HG03066 (cell line): ENCODE results near the gene PPP4C.

Experiments used
- ATAC-seq: cut with Tn5 transposase; IDR thresholded peaks from one replicate; pipeline ENCODE4 v1.9.1; 2021; ENCODE audit warnings: low read depth; ENCODE audit not compliant: unreplicated experiment

Gene PPP4C

DNA sequence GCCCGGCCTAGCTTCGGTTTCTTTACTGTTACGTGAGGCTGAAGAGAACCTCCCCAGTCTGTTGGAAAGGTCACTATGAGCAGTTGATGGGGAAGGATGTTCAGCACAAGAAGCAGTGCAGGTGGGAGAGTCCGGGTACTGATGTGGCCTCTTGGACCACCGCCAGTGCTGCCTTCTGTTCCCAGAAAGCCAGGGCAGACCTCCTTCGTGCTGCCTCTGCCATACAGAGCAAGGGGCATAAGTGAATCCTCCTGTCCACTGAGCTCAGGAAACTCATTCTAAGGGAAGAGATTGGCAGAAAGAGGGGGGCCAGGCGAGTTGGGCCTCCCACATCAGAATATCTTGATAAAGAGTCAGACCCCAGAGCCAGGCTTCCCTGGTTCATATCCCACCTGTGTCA lies 3.7 kb downstream of the PPP4C start:
- ATAC-seq = no peak

DNA sequence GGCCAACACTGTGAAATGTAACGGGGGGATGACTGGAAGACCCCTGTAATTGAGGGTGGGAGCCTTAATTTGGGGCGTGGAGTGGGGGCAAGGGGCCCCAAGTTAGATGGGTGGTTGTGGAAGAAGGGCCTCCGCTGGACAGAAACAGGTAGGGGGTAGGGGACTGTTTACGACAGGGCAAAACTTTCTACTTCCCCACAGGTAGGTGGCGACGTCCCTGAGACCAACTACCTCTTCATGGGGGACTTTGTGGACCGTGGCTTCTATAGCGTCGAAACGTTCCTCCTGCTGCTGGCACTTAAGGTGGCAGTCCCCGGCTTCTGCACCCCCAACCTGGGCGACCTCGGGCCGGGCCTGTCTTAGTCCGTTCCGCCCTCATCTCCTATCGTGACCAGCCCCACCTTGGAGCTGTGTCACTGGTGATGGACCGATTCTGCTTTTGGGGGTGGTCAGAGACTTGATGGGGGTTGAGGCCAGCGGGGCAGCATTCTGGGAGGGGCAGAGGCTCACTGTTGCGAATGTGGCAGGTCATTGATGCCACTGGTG lies 6.8 kb downstream of the PPP4C start:
- no peak for ATAC-seq

DNA sequence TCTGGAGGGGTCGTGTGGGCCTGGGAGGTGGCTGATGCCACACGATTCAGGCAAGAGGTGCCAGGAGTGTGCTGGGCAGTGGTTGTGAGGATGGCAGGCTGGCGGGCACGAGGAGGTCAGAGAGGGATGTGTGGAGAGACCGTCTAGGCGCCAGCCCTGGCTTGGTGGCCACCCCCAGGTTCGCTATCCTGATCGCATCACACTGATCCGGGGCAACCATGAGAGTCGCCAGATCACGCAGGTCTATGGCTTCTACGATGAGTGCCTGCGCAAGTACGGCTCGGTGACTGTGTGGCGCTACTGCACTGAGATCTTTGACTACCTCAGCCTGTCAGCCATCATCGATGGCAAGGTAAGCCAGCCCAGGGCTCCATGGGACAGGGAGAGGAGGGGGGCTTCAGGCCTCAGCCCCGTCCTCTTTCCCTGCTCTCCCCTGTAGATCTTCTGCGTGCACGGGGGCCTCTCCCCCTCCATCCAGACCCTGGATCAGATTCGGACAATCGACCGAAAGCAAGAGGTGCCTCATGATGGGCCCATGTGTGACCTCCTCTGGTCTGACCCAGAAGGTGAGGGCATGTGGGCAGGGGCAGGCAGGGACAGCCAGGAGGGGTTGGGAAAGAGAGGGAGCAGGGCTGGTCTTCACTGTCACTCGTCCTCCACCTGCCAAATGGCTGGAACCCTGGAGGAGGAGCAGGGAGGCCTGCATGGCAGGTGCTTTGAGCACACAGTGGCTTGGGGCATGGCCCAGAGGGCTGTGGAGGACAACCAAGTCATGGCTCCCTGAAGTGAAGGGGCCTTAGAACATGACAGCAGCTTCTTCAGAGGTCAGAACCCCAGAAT lies 7.6 kb downstream of the PPP4C start:
- ATAC-seq = no peak

DNA sequence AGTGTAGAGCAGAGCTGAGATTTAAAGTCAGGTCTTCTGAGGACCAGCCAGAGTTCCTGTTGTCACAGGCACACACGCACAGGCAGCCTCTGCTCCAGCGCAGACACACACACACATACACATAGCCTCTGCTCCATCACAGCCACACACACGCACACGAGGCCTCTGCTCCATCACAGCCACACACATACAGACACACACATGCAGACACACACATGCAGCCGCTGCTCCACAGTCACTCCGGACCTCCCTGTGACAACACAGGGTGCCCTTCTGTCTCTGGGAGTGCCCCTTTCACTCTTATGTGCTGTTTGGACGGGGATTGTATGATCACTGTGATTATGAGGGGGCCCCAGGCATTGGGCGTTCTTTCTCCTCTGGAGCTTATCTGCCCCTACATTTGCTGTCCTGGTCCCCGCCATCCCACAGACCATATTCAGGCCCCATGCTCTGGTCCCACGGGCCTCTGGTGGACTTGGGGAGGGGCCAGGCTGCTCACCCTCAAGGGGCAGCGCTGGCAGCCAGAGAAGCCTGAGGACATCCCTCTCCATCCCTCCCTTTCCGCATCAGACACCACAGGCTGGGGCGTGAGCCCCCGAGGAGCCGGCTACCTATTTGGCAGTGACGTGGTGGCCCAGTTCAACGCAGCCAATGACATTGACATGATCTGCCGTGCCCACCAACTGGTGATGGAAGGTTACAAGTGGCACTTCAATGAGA lies 8.5 kb downstream of the PPP4C start:
- ATAC-seq = no peak

DNA sequence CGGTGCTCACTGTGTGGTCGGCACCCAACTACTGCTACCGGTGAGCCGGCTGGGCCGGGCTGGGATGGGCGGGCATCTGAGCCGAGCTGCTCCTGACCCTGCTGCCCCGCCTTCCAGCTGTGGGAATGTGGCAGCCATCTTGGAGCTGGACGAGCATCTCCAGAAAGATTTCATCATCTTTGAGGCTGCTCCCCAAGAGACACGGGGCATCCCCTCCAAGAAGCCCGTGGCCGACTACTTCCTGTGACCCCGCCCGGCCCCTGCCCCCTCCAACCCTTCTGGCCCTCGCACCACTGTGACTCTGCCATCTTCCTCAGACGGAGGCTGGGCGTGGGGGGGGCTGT lies 9.0 kb downstream of the PPP4C start:
- ATAC-seq = no peak

DNA sequence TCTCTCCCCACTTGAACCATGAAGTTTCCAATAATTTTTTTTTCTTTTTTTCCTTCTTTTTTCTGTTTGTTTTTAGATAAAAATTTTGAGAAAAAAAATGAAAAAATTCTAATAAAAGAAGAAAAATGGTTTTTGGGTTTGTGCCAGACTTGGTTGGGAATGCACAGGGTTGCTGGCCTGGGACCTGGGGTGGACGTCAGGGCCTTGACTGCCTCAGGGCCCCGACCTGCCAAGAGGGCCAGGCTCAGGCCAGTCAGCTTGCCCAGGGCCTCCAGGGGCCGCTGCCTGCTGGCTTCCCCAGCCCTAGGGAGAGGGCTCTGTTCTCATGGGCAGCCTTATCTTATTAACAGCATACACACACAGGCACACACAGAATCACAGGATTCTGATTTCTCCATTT lies 9.5 kb downstream of the PPP4C start:
- ATAC-seq = no peak

DNA sequence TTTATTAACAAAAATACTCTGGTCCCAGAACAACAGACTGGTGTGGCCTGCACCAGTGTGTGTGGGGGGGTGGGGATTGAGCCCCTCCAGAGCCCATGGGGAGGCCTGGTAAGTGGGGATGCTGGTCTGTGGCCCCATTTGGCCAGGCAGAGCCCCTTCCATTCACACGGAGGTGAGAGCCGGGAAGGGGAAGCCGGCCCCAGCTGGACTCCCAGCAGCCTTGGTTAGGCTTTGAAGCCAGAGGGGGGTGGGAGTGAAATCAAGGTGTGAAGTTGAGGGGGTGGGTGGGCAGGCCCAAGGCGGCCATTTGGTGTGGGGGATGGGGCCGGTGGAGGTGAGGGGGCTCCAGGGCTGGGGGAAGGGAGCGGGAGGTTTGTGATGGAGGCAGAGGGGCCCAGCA lies 10.0 kb downstream of the PPP4C start:
- ATAC-seq = no peak

DNA sequence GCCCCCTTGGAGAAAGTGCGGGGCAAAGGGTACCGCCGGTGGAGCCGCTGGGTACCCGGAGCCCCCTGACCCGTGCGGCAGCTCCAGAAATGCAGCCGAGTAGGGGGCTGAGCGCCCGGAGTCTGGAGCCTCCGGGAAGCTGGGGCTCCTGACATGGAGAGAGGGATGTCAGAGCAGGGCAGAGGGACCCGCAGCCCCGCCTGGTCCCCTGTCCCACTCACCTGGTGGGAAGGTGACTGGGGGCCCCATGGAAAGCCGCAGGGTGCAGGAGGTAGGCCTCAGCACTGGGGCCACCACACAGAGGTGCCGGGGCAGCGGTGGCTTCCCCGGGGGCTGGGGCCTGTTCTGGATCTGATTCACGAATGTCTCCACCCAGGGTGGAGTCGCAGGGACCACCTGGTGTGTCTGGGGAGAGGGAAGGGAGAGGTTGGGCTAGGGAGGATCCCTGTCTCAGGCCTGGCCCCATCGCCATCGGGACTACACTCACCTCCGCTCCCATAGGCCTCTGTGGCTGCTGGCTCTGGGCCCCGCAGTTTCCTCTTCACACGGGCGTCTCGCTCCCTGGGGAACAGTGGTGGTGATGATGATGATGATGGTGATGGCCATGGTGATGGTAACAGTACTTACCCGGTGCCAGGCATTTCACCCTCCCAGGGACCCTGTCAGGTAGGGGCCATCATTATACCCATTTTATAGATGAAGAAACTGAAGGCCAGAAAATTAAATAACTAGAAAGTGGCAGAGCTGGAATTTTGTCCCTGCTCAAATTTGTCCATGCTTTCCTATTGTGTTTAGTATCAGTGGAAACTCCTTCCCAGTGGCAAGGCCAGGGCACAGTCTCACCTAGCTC lies 10.7 kb downstream of the PPP4C start:
- ATAC-seq = no peak

DNA sequence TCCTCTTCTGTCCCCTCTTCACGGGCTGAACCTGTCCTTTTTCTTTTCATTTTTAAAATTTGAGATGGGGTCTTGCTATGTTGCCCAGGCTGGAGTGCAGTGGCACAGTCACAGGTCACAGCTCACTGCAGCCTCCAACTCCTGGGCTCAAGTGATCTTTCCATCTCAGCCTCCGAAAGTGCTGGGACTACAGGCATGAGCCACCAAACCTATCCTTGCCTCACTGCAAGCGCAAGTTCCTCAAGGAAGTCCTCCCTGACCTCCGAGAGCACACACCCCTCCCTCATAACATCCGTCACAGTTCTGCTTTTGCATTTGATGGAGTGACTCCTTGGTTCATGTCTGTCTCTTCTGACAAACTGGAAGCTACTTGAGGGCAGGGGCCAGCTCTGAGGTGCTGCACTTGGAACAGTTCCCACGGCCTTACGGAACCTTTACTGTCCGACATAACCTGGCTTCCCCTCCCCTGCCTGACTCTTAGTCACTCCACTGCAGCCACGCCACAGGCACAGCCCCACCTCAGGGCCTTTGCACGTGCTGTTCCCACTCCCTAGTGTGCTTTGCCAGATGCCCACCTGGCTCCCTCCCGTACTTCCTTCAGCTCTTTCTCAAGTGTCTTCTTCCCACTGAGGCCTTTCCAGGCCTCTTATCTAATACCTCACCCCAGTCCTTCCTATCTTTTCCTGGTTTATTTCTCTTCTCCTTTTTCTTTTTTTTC lies 11.5 kb downstream of the PPP4C start:
- ATAC-seq = no peak

DNA sequence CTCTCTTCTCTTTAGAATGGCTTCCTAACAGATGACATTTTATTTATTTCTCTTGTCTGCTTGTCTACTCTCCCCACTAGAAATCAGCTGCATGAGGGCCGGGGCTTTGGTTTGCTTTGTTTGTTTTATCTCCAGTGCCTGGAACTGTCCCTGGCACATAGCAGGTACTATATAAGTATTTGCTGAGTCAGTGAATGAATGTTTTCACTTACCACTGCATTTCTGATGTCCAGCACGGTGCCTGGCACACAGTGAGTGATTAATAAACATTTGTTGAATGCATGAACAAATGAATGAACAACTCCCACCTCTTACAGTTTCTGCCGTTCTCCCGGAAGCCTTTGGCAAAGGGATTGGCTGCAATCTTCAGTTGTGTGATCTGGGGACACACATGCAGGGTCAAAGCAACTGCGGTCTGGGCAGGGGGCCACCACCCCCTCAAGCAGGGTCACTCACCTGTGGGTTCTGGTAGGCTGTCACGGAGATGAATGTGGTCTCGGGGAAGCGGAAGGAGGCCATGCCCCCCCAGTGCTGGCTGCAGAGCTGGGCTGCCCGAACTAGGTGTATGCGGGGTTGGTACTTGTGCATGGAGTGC lies 12.5 kb downstream of the PPP4C start:
- no peak for ATAC-seq

DNA sequence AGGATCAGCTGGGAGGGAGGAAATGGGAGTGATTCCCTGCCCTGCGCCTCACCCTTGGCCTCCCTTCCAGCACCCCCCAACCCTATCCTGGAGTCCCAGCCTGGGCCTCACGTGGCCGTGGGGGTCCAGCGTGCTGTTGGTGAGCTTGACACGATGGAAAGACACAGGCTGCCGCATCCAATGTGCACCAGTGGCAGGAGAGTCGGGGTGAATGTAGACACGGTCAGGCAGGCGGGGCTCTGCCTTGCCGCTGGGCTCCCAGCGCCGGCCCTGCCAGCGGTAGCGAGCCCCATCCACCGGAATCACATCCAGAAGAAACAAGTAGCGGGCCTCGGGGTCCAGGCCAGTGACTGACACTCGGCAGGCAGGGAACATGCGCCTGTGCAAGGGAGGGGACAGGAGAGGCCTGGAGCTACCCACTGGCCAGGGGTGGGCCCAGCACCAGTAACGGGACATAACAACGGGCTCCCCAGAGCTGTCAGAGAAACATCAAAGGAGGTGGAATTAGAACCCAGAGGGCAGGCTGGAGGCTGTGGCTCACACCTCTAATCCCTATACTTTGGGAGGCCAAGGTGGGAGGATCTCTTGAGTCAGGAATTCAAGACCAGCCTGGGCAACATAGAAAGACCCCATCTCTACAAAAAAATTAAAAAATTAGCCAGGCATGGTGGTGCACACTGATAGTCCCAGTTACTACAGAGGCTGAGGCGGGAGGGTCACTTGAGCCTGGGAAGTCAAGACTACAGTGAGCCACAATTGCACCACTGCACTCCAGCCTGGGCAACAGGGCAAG lies 13.2 kb downstream of the PPP4C start:
- ATAC-seq = no peak

DNA sequence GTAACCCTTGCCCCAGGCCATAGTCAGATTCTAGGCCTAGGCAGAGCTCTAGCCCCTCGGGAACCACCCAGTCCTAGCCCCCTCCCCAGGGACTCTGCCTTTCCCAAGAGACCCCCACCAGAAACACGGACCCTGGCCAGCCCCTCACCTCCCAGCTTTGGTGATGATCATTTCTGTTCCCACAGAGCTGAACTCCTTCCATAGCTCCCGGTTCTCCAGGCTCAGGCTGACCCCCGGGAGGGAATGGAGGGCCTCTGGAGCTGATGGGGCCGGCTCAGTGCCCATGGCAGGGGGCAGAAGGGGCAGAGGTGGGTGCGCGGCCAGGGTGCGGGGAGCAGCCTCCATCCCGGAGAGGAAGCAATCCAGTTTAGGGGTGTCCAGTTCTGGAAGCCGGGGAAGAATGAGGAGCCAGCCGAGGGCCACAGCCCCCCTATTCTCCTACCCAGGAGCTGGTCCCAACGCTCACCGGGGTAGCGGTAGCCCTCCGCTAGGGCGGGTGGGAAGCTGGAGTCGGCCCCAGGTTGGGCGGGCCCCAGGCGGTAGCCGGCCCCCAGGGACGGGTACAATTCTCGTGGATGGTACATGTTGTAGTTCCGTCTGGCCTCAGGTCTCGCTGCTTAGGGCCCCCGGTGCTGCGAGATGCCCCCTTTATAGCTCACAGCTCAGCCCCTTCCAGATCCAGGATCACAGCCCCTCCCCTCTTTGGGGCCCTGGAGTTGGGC lies 15.0 kb downstream of the PPP4C start:
- no peak for ATAC-seq

DNA sequence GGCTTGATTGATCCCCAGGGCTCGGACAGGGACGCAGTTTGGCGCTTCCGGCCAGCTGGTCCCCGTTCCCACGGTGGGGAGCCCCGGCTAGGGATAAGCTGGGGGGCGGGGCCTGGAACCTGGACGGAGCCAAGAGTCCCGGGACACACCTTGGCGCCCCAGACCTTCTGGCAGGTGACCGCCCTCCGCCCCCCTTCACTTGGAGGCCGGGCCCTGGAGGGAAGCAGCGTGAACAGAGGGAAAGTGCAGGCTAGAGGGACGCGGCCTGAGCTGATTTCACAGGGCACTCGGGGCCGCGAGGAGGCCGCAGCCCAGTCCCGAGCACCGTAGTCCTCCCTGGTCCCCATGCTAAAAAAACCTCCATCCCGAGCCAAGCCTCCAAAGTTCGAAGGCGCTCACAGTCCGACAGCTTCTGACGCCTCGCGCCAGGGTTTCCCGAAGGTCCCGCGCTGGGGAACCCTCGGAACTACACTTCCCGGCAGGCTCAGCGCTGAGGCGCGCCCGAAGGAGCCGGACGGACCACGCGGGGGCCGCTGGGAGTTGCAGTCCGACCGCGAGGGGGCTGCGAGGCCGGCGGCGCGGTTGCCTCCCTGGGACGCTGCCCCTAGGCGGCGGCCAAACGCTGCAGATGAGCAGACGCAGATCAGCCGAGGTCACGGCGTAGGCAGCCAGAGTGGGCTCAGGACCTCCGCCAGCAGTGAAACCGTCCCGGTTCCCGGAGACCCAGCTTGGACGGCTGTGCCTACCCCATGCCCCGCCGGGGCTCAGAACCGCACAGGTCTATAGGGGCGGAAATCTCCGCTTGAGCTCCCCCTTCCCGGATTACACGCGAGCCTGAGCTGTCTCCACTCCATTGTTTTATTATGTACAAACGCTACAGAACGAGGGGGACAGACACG lies 15.9 kb downstream of the PPP4C start, which contains the start of gene TBX6:
Gene TBX6 (minus strand): TSS at position 451 of the 899 bp plus-strand sequence. CDS start 731 bp downstream, outside the sequence.
- ATAC-seq = peak; percentile 59

DNA sequence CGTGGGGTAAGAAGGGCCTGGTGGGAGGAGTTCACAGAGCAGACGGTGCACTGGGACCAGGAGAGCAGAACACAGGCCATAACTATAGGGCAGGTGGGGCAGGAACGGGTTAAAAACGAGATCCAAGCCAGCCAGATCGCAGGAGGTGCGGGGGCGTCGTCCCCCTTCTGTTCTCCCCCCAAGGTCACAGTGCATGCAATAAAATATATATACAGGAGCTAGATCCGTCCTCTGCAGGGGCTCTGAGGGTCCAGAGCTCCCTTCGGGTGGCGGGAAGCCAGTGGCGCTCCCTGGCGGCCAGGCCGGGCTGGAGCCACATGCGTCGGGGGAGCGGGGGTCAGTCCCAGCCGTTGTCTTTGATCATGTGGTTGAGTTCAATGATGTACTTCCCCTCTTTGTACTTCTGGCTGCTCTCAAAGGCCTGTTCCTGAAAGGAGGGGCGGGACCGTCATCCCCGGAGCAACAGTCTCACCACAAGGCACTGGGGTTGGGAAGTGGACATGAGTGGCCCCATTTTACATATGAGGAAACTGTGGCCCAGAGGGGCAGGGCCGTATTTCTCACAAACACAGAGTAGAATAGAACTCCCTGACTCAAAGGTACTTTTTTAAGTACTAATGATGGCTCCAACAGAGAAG lies 16.7 kb downstream of the PPP4C start:
- ATAC-seq = peak; percentile 52

DNA sequence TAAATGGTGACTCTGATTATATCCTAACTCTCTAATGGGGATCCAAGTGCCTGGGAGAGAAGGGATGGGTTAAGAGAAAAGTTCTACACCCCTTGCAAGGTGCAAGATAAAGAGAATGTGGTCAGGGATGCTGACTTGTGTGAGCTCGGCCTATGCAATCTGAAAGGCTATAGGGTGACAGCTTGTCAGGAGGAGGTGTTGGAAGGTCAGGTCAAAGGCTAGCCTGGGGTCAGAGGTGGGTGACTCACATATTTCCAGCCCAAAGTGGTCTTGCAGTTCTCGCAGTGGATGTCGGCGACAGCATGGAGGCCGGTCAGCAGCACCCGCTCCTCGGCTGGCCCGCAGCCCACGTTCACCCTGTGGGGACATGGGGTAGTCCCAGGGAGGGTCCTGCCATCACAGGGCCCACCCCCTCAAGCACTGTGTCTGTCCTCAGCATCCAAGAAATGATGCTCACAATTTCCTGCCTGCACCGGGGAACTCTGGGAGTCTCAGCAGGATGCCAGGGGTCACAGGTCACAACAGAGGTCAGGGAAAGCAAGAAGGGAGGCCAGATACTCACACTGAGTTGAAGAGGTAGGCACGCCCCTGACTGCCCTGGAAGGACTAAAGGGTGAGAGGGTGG lies 18.9 kb downstream of the PPP4C start:
- no peak for ATAC-seq
